SK-N-SH (cell line): ENCODE data around the gene ATP5MG.

Experiments used
- CHD2 ChIP-seq: fragments of 150-350 bp; IDR thresholded peaks from 2 replicates; pipeline ENCODE4 v1.6.1; 2018; ENCODE audit warnings: low read length; ENCODE audit not compliant: partially characterized antibody
- CTCF ChIP-seq: fragments of 200-600 bp; sonication (generic); IDR thresholded peaks from 2 replicates; pipeline ENCODE4 v1.6.1; 2017; ENCODE audit warnings: antibody characterized with exemption, mild to moderate bottlenecking, moderate library complexity
- EP300 ChIP-seq, 2 experiments: IDR thresholded peaks; 2 replicates each; pipeline versions ENCODE4 v1.4.0 to v1.6.1; 2012; ENCODE audit warnings: borderline replicate concordance in 1 of 2, low read depth in 1 of 2, low read length in 1 of 2
- GABPA ChIP-seq: IDR thresholded peaks from 2 replicates; pipeline ENCODE4 v1.4.0; 2012; ENCODE audit warnings: low read depth, mild to moderate bottlenecking
- NFIC ChIP-seq: IDR thresholded peaks from 2 replicates; pipeline ENCODE4 v1.4.0; 2012; ENCODE audit warnings: borderline replicate concordance
- NRF1 ChIP-seq: IDR thresholded peaks from 2 replicates; pipeline ENCODE4 v1.6.1; 2012; ENCODE audit warnings: low read depth, mild to moderate bottlenecking, low read length
- POLR2AphosphoS5 ChIP-seq: IDR thresholded peaks from 2 replicates; pipeline ENCODE4 v1.6.1; 2012; ENCODE audit warnings: low read depth, low read length
- RFX5 ChIP-seq: IDR thresholded peaks from 2 replicates; pipeline ENCODE4 v1.6.1; 2012; ENCODE audit warnings: mild to moderate bottlenecking, improper control_type of control experiment, low read length
- SMC3 ChIP-seq: IDR thresholded peaks from 2 replicates; pipeline ENCODE4 v1.6.1; 2012; ENCODE audit warnings: low read depth, low read length, improper control_type of control experiment
- TAF1 ChIP-seq: IDR thresholded peaks from 2 replicates; pipeline ENCODE4 v1.6.1; 2012; ENCODE audit warnings: low read depth, mild to moderate bottlenecking, low read length, moderate library complexity, borderline replicate concordance
- TEAD4 ChIP-seq: IDR thresholded peaks from 2 replicates; pipeline ENCODE4 v1.4.0; 2012; ENCODE audit warnings: mild to moderate bottlenecking, borderline replicate concordance; ENCODE audit not compliant: insufficient read depth
- TF ChIP-seq, protein P1 (sequence below): fragments of 150-350 bp; IDR thresholded peaks from 2 replicates; pipeline ENCODE4 v1.6.1; 2017; ENCODE audit warnings: antibody characterized with exemption, low read length, low read depth, borderline replicate concordance
- TF ChIP-seq, protein P2 (sequence below): IDR thresholded peaks from 2 replicates; pipeline ENCODE4 v1.4.0; 2012; ENCODE audit warnings: low read depth
- TF ChIP-seq, protein P3 (sequence below): IDR thresholded peaks from 2 replicates; pipeline ENCODE4 v1.6.1; 2012; ENCODE audit warnings: mild to moderate bottlenecking, low read depth, low read length, moderate library complexity

DNA sequence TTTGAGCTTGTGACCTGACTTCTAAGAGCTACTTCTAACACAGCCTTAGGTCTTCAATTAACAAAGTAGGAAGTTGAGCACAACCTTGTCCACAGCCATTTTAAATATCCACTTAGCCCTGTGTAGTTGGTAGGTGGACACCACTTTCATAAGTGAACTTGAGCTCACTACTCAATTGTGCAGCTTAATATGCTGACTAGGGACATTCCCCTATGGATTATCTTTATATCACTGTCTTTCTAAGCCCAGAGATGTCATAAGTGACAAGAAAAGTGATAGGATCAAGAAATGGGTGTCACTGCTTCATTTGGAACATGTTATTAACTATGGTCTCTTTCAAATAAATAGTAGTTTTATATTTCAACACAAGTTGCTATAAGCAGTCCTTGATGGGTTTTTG is 4.0 kb upstream of the ATP5MG start:
- TF ChIP-seq CHD2 (no peak), CTCF (no peak), NRF1 (no peak), RFX5 (no peak), TEAD4 (no peak), SMC3 (no peak), GABPA (no peak), POLR2AphosphoS5 (no peak), TAF1 (no peak), EP300 (IDR thresholded peaks at IDR 0.05; ENCODE audit: borderline replicate concordance in 1 of 2, low read depth in 1 of 2, low read length in 1 of 2) (no peak), NFIC (no peak)
- TF ChIP-seq, protein P1, sequence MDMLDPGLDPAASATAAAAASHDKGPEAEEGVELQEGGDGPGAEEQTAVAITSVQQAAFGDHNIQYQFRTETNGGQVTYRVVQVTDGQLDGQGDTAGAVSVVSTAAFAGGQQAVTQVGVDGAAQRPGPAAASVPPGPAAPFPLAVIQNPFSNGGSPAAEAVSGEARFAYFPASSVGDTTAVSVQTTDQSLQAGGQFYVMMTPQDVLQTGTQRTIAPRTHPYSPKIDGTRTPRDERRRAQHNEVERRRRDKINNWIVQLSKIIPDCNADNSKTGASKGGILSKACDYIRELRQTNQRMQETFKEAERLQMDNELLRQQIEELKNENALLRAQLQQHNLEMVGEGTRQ: no peak
- TF ChIP-seq, protein P2, sequence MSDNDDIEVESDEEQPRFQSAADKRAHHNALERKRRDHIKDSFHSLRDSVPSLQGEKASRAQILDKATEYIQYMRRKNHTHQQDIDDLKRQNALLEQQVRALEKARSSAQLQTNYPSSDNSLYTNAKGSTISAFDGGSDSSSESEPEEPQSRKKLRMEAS: no peak
- TF ChIP-seq, protein P3, sequence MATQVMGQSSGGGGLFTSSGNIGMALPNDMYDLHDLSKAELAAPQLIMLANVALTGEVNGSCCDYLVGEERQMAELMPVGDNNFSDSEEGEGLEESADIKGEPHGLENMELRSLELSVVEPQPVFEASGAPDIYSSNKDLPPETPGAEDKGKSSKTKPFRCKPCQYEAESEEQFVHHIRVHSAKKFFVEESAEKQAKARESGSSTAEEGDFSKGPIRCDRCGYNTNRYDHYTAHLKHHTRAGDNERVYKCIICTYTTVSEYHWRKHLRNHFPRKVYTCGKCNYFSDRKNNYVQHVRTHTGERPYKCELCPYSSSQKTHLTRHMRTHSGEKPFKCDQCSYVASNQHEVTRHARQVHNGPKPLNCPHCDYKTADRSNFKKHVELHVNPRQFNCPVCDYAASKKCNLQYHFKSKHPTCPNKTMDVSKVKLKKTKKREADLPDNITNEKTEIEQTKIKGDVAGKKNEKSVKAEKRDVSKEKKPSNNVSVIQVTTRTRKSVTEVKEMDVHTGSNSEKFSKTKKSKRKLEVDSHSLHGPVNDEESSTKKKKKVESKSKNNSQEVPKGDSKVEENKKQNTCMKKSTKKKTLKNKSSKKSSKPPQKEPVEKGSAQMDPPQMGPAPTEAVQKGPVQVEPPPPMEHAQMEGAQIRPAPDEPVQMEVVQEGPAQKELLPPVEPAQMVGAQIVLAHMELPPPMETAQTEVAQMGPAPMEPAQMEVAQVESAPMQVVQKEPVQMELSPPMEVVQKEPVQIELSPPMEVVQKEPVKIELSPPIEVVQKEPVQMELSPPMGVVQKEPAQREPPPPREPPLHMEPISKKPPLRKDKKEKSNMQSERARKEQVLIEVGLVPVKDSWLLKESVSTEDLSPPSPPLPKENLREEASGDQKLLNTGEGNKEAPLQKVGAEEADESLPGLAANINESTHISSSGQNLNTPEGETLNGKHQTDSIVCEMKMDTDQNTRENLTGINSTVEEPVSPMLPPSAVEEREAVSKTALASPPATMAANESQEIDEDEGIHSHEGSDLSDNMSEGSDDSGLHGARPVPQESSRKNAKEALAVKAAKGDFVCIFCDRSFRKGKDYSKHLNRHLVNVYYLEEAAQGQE: no peak
